OCI-M2 (cell line): ENCODE results near the gene TMEM150C.
"Not testable (repeated sequence)": the region's sequence is repeated elsewhere in the genome, so short reads cannot be mapped to it uniquely, and the experiment has no call there.

Experiments used
- DNase-seq: peaks from one replicate; lab custom pipeline; 2025; ENCODE audit not compliant: unreplicated experiment; lab: John Stamatoyannopoulos, UW

Gene TMEM150C

GRCh38 chr4:82479562-82479961 lies 82.2 kb downstream of the TMEM150C start:
- no peak for DNase-seq

GRCh38 chr4:82477469-82477868 lies 84.3 kb downstream of the TMEM150C start:
- DNase-seq, result not testable (repeated sequence)

- DNase-seq, result not testable (repeated sequence)
Observed at GRCh38 chr4:82475931-82476330, 85.9 kb downstream of the TMEM150C start.

- DNase-seq, result no peak
Observed at GRCh38 chr4:82473621-82474164, 88.1 kb downstream of the TMEM150C start.

GRCh38 chr4:82473080-82473479 lies 88.7 kb downstream of the TMEM150C start:
- DNase-seq, result not testable (repeated sequence)

GRCh38 chr4:82469791-82470345 lies 91.9 kb downstream of the TMEM150C start:
- DNase-seq, result no peak

GRCh38 chr4:82467471-82467870 lies 94.3 kb downstream of the TMEM150C start:
- no peak for DNase-seq

- no peak for DNase-seq
Observed at GRCh38 chr4:82463221-82463620, 98.6 kb downstream of the TMEM150C start.

GRCh38 chr4:82462415-82462831 lies 99.4 kb downstream of the TMEM150C start:
- DNase-seq, result no peak

GRCh38 chr4:82461710-82462109 lies 100.1 kb downstream of the TMEM150C start:
- no peak for DNase-seq

GRCh38 chr4:82458729-82459128 lies 103.1 kb downstream of the TMEM150C start:
- no peak for DNase-seq

- DNase-seq, result no peak
Observed at GRCh38 chr4:82457266-82457665, 104.5 kb downstream of the TMEM150C start.

- DNase-seq, result no peak
Observed at GRCh38 chr4:82452026-82452425, 109.8 kb downstream of the TMEM150C start.

GRCh38 chr4:82450966-82451755 lies 110.6 kb downstream of the TMEM150C start:
- no peak for DNase-seq

GRCh38 chr4:82447886-82448285 lies 113.9 kb downstream of the TMEM150C start:
- DNase-seq, result no peak

GRCh38 chr4:82439088-82439487 lies 122.7 kb downstream of the TMEM150C start:
- no peak for DNase-seq

- DNase-seq, result no peak
Observed at GRCh38 chr4:82437285-82438005, 124.3 kb downstream of the TMEM150C start.

GRCh38 chr4:82436780-82437179 lies 125.0 kb downstream of the TMEM150C start:
- DNase-seq, result no peak

GRCh38 chr4:82436130-82436529 lies 125.7 kb downstream of the TMEM150C start:
- DNase-seq, result no peak

- no peak for DNase-seq
Observed at GRCh38 chr4:82434949-82435348, 126.8 kb downstream of the TMEM150C start.

- DNase-seq, result no peak
Observed at GRCh38 chr4:82433791-82434190, 128.0 kb downstream of the TMEM150C start.
